ENCODE results near the gene OTUB1. TPM values are rescaled to one million over a fixed set of nuclear protein-coding genes. Genes with fewer than 3 reads are reported as not detected.

The OTUB1 gene
- total RNA-seq, 1 experiment from 2014 or later, result 96.9 TPM

DNA sequence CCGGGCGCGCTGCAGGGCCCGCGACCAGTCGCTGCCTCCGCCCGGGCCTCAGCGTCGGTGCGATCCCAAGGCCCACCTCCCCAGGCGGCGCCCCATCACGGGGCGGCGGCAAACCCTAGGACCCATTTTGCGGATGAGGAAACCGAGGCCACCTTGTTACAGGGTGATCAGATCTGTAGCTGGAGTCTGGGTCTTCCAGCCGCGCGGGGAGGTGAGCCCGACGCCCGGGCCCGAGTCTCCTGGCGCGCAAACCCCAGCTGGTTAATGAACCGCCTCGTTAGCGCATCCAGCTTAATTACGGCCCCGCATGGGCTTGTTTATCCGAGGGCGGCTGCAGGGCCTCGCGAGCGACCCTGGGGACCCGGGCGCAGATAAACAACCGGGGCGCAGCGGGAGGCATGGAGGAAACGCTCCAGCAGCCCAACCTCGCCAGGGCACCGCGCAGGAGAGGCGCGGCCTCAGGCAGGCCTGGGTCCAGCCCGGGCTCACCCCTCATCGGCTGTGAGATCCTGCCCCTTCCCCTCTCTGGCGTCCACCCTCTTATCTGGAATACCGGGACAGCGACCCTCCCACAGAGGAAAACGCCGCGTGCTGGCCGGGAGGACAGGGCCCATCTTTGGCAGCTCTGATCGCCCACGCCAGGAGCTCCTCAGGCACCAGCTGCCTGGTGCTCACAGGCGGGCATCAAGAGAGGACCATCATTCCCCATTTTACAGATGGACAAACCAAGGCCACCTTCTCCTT, 14.7 kb downstream of the OTUB1 start:
- intact Hi-C loops (cut with micrococcal nuclease; ENCODE audit: unreplicated experiment), result no loop called here
- TF ChIP-seq, protein P1, sequence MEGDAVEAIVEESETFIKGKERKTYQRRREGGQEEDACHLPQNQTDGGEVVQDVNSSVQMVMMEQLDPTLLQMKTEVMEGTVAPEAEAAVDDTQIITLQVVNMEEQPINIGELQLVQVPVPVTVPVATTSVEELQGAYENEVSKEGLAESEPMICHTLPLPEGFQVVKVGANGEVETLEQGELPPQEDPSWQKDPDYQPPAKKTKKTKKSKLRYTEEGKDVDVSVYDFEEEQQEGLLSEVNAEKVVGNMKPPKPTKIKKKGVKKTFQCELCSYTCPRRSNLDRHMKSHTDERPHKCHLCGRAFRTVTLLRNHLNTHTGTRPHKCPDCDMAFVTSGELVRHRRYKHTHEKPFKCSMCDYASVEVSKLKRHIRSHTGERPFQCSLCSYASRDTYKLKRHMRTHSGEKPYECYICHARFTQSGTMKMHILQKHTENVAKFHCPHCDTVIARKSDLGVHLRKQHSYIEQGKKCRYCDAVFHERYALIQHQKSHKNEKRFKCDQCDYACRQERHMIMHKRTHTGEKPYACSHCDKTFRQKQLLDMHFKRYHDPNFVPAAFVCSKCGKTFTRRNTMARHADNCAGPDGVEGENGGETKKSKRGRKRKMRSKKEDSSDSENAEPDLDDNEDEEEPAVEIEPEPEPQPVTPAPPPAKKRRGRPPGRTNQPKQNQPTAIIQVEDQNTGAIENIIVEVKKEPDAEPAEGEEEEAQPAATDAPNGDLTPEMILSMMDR (IDR thresholded peaks at IDR 0.05; ENCODE audit: unreplicated experiment), result no peak
- H3K27ac Mint-ChIP-seq (ENCODE audit: unreplicated experiment), result no peak overlapping the region
- no peak overlapping the region for H3K4me3 Mint-ChIP-seq (ENCODE audit: low read depth, unreplicated experiment)
- no peaks in the 10 kb centered on the region for H3K9me3 Mint-ChIP-seq (ENCODE audit: low read depth, unreplicated experiment)
- CTCF ChIA-PET, result interaction anchor here (0.6 to 0.9 kb wide), 2 partner anchors 14 to 132 kb away, joined by 5 read pairs; no protein-coding TSS in a partner anchor
- H3K27me3 Mint-ChIP-seq (ENCODE audit: unreplicated experiment), result no peaks in the 10 kb centered on the region
- peaks cover 11% of the 10 kb centered on the region for H3K4me1 Mint-ChIP-seq (ENCODE audit: low read depth, unreplicated experiment)
- DNase-seq, result no peak
- no TSS peak for BruUV-seq (replicated peaks)
- peaks cover 48% of the 10 kb centered on the region for H3K36me3 Mint-ChIP-seq (ENCODE audit: insufficient read depth, unreplicated experiment)

DNA sequence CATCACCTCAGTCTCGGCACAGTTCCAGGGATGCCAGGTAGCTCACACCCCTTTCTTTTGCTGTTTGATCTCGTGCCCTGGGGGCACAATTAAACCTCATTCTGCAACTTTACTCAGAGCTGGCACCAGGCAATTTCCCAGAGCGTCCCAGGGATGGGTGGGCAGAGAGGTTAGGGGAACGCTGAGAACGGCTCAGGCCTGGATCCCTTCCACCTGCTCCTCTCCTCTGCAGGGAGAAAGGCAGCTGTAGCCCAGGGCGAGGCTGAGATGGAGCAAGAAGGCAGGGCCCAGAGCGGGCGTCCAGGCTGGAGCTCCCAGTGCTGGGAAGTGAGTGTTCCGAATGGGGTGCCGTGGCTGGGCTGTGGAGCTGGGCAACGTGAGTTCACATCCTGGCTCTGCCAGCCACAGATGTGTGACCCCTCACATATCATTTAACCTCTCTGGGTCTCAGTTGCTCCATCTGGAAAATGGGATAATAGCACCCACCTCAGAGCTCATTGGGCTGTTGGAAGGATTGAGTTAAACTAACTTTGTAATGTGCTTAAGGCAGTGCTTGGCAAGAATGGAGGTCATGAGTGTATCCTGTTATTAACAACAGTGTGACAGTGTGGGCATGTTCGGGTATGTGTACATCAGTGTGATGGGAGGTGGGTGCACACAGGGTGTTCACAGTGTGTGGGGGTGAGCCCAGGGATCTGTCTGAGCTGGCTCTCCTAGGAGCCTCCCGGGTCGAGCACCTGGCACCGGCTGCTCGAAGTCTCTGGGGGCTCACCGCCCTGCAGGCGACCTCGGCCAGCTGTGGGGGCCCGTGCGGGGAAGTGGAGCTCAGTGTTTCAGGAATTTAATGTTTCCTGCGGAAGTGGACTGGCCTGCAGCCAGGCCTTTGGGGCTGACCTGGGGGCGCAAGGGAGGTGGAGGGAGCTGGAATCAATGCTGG, 15.5 kb downstream of the OTUB1 start:
- Mint-ChIP-seq H3K27ac (ENCODE audit: unreplicated experiment) (no peak overlapping the region), H3K4me3 (ENCODE audit: low read depth, unreplicated experiment) (no peak overlapping the region), H3K27me3 (ENCODE audit: unreplicated experiment) (no peaks in the 10 kb centered on the region), H3K36me3 (ENCODE audit: insufficient read depth, unreplicated experiment) (peaks cover 48% of the 10 kb centered on the region), H3K9me3 (ENCODE audit: low read depth, unreplicated experiment) (no peaks in the 10 kb centered on the region), H3K4me1 (ENCODE audit: low read depth, unreplicated experiment) (peaks cover 11% of the 10 kb centered on the region)
- intact Hi-C loops (cut with micrococcal nuclease; ENCODE audit: unreplicated experiment), result no loop called here
- TF ChIP-seq, protein P1 (IDR thresholded peaks at IDR 0.05; ENCODE audit: unreplicated experiment), result no peak
- no peak for DNase-seq
- CTCF ChIA-PET, result interaction anchor here (0.6 to 0.9 kb wide), 2 partner anchors 14 to 131 kb away, joined by 3 to 5 read pairs; no protein-coding TSS in a partner anchor
- BruUV-seq (replicated peaks), result no TSS peak

DNA sequence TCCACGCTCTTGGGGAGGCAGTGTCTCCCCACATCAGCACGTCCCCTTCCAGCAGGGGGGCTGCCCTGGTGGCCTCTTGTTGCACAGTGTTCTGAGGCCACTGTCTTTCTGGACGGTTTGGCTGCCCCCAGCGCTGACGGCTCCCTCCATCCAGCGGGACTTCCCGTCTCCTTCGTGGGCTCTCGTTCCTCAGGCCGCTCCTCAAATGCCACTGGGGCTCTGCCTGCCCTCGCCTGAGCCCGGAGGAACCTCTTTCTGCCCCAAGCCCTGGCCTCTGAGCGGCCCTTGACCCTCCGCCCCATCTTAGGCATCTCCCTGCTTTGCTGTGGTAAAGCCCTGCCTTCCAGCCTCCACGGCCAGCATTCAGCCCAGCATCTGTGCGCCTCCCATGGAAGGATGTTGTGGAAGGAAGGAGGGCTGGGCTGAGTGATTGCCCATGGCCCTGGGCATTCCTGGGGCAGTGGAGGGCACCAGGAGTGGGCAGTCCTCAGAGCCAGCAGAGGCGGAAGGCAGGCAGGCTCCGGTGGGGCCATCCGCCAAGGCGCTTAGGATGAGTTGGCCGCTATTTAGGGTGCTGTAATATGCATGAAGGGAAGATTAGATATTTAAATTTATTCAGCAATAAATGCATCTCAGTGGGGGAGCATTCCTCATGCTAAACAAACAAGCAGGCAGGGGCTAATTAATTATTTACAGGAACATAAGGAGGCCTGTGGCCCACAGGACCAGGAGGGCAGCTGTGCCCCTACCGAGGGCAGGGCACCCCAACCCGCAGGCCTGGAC, 17.8 kb downstream of the OTUB1 start:
- CTCF ChIA-PET, result no interaction called here
- Mint-ChIP-seq H3K27ac (ENCODE audit: unreplicated experiment) (peak overlapping the region; percentile 4), H3K4me1 (ENCODE audit: low read depth, unreplicated experiment) (peaks cover 28% of the 10 kb centered on the region), H3K36me3 (ENCODE audit: insufficient read depth, unreplicated experiment) (peaks cover 42% of the 10 kb centered on the region), H3K4me3 (ENCODE audit: low read depth, unreplicated experiment) (peak overlapping the region; percentile 3), H3K9me3 (ENCODE audit: low read depth, unreplicated experiment) (no peaks in the 10 kb centered on the region), H3K27me3 (ENCODE audit: unreplicated experiment) (peaks cover 16% of the 10 kb centered on the region)
- intact Hi-C loops (cut with micrococcal nuclease; ENCODE audit: unreplicated experiment), result no loop called here
- no TSS peak for BruUV-seq (replicated peaks)
- DNase-seq, result peak; percentile 22
- TF ChIP-seq, protein P1 (IDR thresholded peaks at IDR 0.05; ENCODE audit: unreplicated experiment), result no peak

DNA sequence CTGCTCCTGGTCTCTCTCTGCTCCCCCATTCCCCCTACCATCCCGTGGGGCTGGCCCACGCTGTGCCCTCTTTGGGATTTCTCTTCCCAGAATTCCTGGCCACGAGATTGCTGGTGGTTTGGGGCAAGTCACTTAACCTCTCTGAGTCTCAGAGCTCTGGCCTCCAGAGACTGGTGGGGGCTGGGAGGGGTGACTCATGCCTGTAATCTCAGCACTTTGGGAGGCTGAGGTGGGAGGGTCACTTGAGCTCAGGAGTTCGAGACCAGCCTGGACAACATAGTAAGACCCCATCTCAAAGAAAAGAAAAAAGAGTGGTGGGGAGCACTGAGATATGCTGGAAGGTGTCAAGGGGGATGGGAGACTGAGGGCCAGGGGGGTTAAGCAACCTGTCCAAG, 18.3 kb downstream of the OTUB1 start:
- BruUV-seq (replicated peaks), result no TSS peak
- intact Hi-C loops (cut with micrococcal nuclease; ENCODE audit: unreplicated experiment), result no loop called here

More for the DNA sequence above, 18.3 kb downstream of the OTUB1 start:
- CTCF ChIA-PET, result no interaction called here
- DNase-seq, result no peak
- Mint-ChIP-seq H3K4me1 (ENCODE audit: low read depth, unreplicated experiment) (peaks cover 28% of the 10 kb centered on the region), H3K36me3 (ENCODE audit: insufficient read depth, unreplicated experiment) (peaks cover 42% of the 10 kb centered on the region), H3K4me3 (ENCODE audit: low read depth, unreplicated experiment) (peak overlapping the region; percentile 3), H3K27me3 (ENCODE audit: unreplicated experiment) (peaks cover 16% of the 10 kb centered on the region), H3K9me3 (ENCODE audit: low read depth, unreplicated experiment) (no peaks in the 10 kb centered on the region), H3K27ac (ENCODE audit: unreplicated experiment) (no peak overlapping the region)
- TF ChIP-seq, protein P1 (IDR thresholded peaks at IDR 0.05; ENCODE audit: unreplicated experiment), result no peak

Data from Calu3 (cell line).